ENCODE results near the gene PTPRD. TPM values are rescaled to one million over a fixed set of nuclear protein-coding genes. Genes with fewer than 3 reads are reported as not detected.

The PTPRD gene
- total RNA-seq, 1 donor from 2014 or later = 6.9 TPM

- Histone ChIP-seq H3K27ac (no peak overlapping the region), H3K36me3 (no peaks in the 10 kb centered on the region), H3K27me3 (no peaks in the 10 kb centered on the region), H3K9me3 (no peaks in the 10 kb centered on the region), H3K4me1 (no peaks in the 10 kb centered on the region), H3K4me3 (no peak overlapping the region)
- DNase-seq (ENCODE audit: low spot score in 2 of 2) = no peak
- no peak for TF ChIP-seq CTCF (IDR thresholded peaks at IDR 0.05)
- intact Hi-C loops (cut with DNase I) = loop anchor here (10.0 kb wide), 1 partner anchor 299 kb away; no protein-coding TSS in a partner anchor
Observed at GRCh38 chr9:8883321-8883720, 1729.5 kb downstream of the PTPRD start.

GRCh38 chr9:8880060-8880459 is 1732.7 kb downstream of the PTPRD start:
- H3K36me3 ChIP-seq = no peaks in the 10 kb centered on the region
- DNase-seq (ENCODE audit: low spot score in 2 of 2) = no peak
- no peak for TF ChIP-seq CTCF (IDR thresholded peaks at IDR 0.05)
- H3K9me3 ChIP-seq = no peaks in the 10 kb centered on the region
- H3K27ac ChIP-seq = no peak overlapping the region
- intact Hi-C loops (cut with DNase I) = loop anchor here (10.0 kb wide), 1 partner anchor 295 kb away; no protein-coding TSS in a partner anchor
- no peaks in the 10 kb centered on the region for H3K27me3 ChIP-seq
- no peak overlapping the region for H3K4me3 ChIP-seq
- no peaks in the 10 kb centered on the region for H3K4me1 ChIP-seq

- H3K4me1 ChIP-seq = no peaks in the 10 kb centered on the region
- no peak overlapping the region for H3K4me3 ChIP-seq
- TF ChIP-seq CTCF (IDR thresholded peaks at IDR 0.05) = no peak
- DNase-seq (ENCODE audit: low spot score in 2 of 2) = no peak
- H3K27me3 ChIP-seq = no peaks in the 10 kb centered on the region
- H3K9me3 ChIP-seq = no peaks in the 10 kb centered on the region
- H3K36me3 ChIP-seq = no peaks in the 10 kb centered on the region
- no peak overlapping the region for H3K27ac ChIP-seq
- intact Hi-C loops (cut with DNase I) = no loop called here
Observed at GRCh38 chr9:8879284-8879683, 1733.5 kb downstream of the PTPRD start.

- no peaks in the 10 kb centered on the region for H3K27me3 ChIP-seq
- no peak for TF ChIP-seq CTCF (IDR thresholded peaks at IDR 0.05)
- H3K9me3 ChIP-seq = no peaks in the 10 kb centered on the region
- no peak overlapping the region for H3K27ac ChIP-seq
- H3K4me1 ChIP-seq = no peaks in the 10 kb centered on the region
- H3K36me3 ChIP-seq = no peaks in the 10 kb centered on the region
- DNase-seq (ENCODE audit: low spot score in 2 of 2) = no peak
- intact Hi-C loops (cut with DNase I) = no loop called here
- H3K4me3 ChIP-seq = no peak overlapping the region
Observed at GRCh38 chr9:8877753-8878494, 1734.9 kb downstream of the PTPRD start.

GRCh38 chr9:8876303-8876702 is 1736.5 kb downstream of the PTPRD start:
- H3K9me3 ChIP-seq = no peaks in the 10 kb centered on the region
- intact Hi-C loops (cut with DNase I) = no loop called here
- H3K36me3 ChIP-seq = no peaks in the 10 kb centered on the region
- no peak for TF ChIP-seq CTCF (IDR thresholded peaks at IDR 0.05)
- DNase-seq (ENCODE audit: low spot score in 2 of 2) = no peak
- H3K27me3 ChIP-seq = no peaks in the 10 kb centered on the region
- H3K4me1 ChIP-seq = peaks cover 0 to 10% of the 10 kb centered on the region in 2 donors
- H3K4me3 ChIP-seq = no peak overlapping the region
- no peak overlapping the region for H3K27ac ChIP-seq
